ENCODE data around the gene ANXA2R.

DNA sequence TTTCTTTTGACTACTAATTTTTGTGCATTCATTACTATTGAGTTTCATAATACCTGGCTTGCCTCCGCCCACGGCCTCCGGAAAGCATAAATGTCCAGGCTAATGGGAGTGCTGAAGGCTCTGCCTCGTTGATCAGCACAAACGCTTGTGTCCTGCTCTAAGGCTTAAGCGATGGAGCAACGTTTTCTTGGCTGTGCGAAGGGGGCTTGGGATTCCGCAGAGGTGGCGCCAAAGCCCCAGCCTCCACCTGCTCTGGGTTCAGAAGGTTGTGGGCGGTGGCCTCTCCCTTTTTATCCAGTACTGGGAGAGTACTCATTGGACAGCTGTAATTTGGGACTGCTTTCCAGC is 19.7 kb downstream of the ANXA2R start:
- no peak for TF ChIP-seq POLR2A (IDR thresholded peaks at IDR 0.05; ENCODE audit: low read depth, low read length)
- TF ChIP-seq, protein P1, sequence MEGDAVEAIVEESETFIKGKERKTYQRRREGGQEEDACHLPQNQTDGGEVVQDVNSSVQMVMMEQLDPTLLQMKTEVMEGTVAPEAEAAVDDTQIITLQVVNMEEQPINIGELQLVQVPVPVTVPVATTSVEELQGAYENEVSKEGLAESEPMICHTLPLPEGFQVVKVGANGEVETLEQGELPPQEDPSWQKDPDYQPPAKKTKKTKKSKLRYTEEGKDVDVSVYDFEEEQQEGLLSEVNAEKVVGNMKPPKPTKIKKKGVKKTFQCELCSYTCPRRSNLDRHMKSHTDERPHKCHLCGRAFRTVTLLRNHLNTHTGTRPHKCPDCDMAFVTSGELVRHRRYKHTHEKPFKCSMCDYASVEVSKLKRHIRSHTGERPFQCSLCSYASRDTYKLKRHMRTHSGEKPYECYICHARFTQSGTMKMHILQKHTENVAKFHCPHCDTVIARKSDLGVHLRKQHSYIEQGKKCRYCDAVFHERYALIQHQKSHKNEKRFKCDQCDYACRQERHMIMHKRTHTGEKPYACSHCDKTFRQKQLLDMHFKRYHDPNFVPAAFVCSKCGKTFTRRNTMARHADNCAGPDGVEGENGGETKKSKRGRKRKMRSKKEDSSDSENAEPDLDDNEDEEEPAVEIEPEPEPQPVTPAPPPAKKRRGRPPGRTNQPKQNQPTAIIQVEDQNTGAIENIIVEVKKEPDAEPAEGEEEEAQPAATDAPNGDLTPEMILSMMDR (conservative IDR thresholded peaks at IDR 0.05; ENCODE audit: low read depth, low read length), result no peak
